ENCODE results near the gene KSR2. TPM values are rescaled to one million over a fixed set of nuclear protein-coding genes. Genes with fewer than 3 reads are reported as not detected.
A peak's percentile ranks its signal among the peaks of the same experiment; 100 is the strongest.
"Not testable (repeated sequence)": the region's sequence is repeated elsewhere in the genome, so short reads cannot be mapped to it uniquely, and the experiment has no call there.

Gene KSR2
- total RNA-seq, 2 experiments from 2014 or later, result 0.03 to 0.15 TPM

DNA sequence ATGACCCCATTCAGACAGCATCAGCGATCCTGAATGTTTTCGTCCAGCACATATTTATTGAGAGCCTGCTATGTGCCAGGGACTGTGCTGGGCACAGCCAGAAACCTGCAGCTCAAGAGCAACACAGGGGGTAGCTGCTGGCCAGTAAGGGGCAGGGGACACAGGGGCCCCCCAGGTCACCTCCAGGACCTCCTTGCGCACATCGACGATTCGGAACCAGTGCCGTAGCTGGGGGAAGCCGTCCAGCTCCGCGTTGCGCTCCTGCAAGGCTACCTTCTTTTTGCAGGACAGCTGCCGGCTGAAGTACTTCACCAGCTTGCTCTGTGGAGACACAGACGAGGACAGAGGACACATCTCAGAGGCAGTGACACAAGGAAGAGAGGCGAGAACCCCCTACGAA is 108.7 kb downstream of the KSR2 start:
- TF ChIP-seq EZH2phosphoT487 (IDR thresholded peaks at IDR 0.05; ENCODE audit: borderline replicate concordance, low read depth, low read length), result no peak
- TF ChIP-seq, protein P1, sequence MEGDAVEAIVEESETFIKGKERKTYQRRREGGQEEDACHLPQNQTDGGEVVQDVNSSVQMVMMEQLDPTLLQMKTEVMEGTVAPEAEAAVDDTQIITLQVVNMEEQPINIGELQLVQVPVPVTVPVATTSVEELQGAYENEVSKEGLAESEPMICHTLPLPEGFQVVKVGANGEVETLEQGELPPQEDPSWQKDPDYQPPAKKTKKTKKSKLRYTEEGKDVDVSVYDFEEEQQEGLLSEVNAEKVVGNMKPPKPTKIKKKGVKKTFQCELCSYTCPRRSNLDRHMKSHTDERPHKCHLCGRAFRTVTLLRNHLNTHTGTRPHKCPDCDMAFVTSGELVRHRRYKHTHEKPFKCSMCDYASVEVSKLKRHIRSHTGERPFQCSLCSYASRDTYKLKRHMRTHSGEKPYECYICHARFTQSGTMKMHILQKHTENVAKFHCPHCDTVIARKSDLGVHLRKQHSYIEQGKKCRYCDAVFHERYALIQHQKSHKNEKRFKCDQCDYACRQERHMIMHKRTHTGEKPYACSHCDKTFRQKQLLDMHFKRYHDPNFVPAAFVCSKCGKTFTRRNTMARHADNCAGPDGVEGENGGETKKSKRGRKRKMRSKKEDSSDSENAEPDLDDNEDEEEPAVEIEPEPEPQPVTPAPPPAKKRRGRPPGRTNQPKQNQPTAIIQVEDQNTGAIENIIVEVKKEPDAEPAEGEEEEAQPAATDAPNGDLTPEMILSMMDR (conservative IDR thresholded peaks at IDR 0.05; ENCODE audit: low read length), result no peak
- no peak for DNase-seq (ENCODE audit: low spot score)
- Histone ChIP-seq H3K9me2 (ENCODE audit: insufficient read depth, low read length) (no peaks in the 10 kb centered on the region), H3K4me2 (ENCODE audit: low read length) (no peak overlapping the region), H3K4me3 (ENCODE audit: low read depth, low read length, poor library complexity, severe bottlenecking) (no peak overlapping the region), H3K79me2 (ENCODE audit: insufficient read depth, low read depth, low read length) (no peaks in the 10 kb centered on the region), H3K36me3 (ENCODE audit: insufficient read depth, low read length) (no peaks in the 10 kb centered on the region), H3K4me1 (ENCODE audit: insufficient read depth, low read length, poor library complexity, severe bottlenecking) (no peaks in the 10 kb centered on the region), H3K9me3 (ENCODE audit: low read length) (no peaks in the 10 kb centered on the region), H3K27ac (ENCODE audit: low read depth, low read length, poor library complexity, severe bottlenecking) (no peak overlapping the region), H2AFZ (ENCODE audit: low read length) (no peak overlapping the region), H4K20me1 (ENCODE audit: insufficient read depth, low read length) (no peaks in the 10 kb centered on the region)
- no TSS peak for BruUV-seq (replicated peaks)
- intact Hi-C loops (cut with micrococcal nuclease; ENCODE audit: unreplicated experiment), result no loop called here
- ChIA-PET CTCF (ENCODE audit: unreplicated experiment) (no interaction called here), POLR2A (no interaction called here)

DNA sequence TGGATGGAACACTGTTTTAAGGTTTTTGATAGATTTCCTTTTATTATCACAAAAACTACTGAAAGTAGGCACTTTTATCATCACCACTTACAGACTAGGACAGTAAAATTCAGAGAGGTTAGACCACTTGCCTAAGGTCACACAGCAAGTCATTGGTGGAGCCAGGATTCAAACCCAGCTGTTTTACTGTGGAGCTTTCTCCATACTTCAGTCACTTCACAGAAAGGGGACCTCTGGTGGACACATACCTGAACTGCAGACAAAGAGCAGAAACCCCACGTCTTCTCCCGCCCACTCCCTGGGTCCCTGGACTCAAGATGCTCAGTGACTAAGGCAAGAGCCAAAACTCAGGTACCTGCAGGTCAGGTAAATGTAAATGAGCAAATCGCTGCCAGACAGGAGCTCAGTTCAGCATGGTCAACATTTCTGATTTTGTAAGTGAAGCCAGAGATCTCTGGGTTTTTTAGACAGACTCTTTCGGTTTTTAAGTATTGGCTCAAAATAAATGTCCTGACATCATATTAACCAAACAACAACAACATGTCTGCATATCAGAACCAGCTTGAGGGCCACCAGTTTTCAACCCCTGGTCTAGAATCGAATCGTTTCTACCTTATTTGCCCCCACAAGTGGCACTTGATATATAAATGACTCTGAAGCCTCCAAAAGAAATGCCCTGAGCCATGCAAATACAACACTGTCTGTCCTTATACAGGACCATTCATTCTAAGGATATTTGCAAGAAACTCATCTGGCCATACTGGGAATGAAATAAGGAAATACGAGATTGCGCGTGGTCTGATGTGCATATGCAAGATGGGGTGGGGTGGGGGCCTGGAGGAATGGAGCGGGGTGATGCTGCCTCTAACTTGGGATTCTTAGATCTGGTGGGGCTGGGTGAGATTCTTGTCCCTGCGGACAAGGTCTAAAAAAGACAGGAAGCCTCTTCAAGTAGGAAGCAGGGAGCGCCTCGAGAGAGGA is 110.9 kb downstream of the KSR2 start:
- Histone ChIP-seq H3K4me1 (ENCODE audit: insufficient read depth, low read length, poor library complexity, severe bottlenecking) (no peaks in the 10 kb centered on the region), H3K9me2 (ENCODE audit: insufficient read depth, low read length) (no peaks in the 10 kb centered on the region), H3K4me3 (ENCODE audit: low read depth, low read length, poor library complexity, severe bottlenecking) (no peak overlapping the region), H2AFZ (ENCODE audit: low read length) (no peak overlapping the region), H3K27ac (ENCODE audit: low read depth, low read length, poor library complexity, severe bottlenecking) (no peak overlapping the region), H3K36me3 (ENCODE audit: insufficient read depth, low read length) (no peaks in the 10 kb centered on the region), H3K79me2 (ENCODE audit: insufficient read depth, low read depth, low read length) (no peaks in the 10 kb centered on the region), H3K4me2 (ENCODE audit: low read length) (no peak overlapping the region), H4K20me1 (ENCODE audit: insufficient read depth, low read length) (no peaks in the 10 kb centered on the region), H3K9me3 (ENCODE audit: low read length) (no peaks in the 10 kb centered on the region)
- BruUV-seq (replicated peaks), result no TSS peak
- no peak for TF ChIP-seq EZH2phosphoT487 (IDR thresholded peaks at IDR 0.05; ENCODE audit: borderline replicate concordance, low read depth, low read length)
- TF ChIP-seq, protein P1 (conservative IDR thresholded peaks at IDR 0.05; ENCODE audit: low read length), result peak; percentile 77
- intact Hi-C loops (cut with micrococcal nuclease; ENCODE audit: unreplicated experiment), result no loop called here
- ChIA-PET POLR2A (no interaction called here), CTCF (ENCODE audit: unreplicated experiment) (no interaction called here)
- DNase-seq (ENCODE audit: low spot score), result peak; percentile 51

DNA sequence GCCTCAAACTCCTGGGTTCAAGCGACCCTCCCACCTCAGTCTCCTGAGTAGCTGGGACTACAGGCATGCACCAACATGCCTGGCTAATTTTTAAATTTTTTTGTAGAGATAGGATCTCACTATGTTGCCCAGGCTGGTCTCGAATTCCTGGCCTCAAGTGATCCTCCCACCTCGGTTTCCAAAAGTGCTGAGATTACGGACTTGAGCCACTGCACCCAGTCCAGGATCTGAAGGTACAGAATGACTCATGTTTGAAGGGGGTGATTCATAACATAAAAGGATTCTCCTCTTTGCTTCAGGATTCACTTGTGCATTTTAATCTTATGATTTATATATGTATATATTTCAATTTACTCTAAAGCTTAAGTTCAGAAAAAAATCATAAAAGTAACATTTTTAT is 111.7 kb downstream of the KSR2 start:
- DNase-seq (ENCODE audit: low spot score); H2AFZ ChIP-seq (ENCODE audit: low read length); H3K79me2 ChIP-seq (ENCODE audit: insufficient read depth, low read depth, low read length); H3K36me3 ChIP-seq (ENCODE audit: insufficient read depth, low read length); BruUV-seq (replicated peaks); H3K9me3 ChIP-seq (ENCODE audit: low read length); H3K4me3 ChIP-seq (ENCODE audit: low read depth, low read length, poor library complexity, severe bottlenecking); H3K4me2 ChIP-seq (ENCODE audit: low read length); H3K4me1 ChIP-seq (ENCODE audit: insufficient read depth, low read length, poor library complexity, severe bottlenecking); H3K9me2 ChIP-seq (ENCODE audit: insufficient read depth, low read length); intact Hi-C loops (cut with micrococcal nuclease; ENCODE audit: unreplicated experiment); POLR2A ChIA-PET; H4K20me1 ChIP-seq (ENCODE audit: insufficient read depth, low read length); CTCF ChIA-PET (ENCODE audit: unreplicated experiment); H3K27ac ChIP-seq (ENCODE audit: low read depth, low read length, poor library complexity, severe bottlenecking): not testable (repeated sequence)

Data from OCI-LY7 (cell line).